ENCODE data around the gene HASPIN.

DNA sequence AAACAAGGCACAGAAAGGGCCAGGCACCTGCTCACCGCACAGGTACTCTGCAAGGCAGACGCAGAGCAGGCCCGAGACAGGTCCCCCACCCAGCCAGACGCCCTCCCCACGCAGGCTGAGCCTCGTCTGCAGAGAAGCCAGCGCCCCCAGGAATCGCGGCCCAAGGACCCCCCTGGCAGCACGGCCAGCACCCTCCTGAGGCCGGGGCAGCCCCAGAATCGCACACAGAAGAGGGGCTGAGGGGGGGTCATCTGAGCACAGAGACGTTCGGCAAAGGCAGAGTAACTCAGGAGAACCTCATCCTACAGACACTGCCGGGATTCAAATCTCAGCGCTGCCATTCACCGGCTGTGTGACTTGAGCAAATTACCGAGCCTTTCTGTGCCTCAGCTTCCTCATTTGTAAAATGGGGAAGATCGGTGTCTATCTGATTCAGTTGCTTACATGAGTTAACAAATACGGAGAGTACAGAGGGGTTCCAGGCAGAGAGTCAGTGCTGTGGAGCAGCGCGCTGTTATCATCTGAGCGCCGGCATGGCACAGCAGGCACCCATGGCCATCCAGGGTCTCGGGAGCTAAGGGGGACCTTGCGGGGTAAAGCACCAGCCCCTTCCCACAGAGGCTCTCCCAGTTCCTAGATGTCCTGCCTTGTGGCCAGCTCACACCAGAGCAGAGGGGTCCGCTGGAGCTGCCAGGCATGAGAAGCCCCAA is 44.7 kb upstream of the HASPIN start:
- no peak for TF ChIP-seq GATA3 (IDR thresholded peaks at IDR 0.05; ENCODE audit: low read depth, low read length)
- TF ChIP-seq GATA2 (IDR thresholded peaks at IDR 0.05; ENCODE audit: low read depth, low read length): no peak
